Measurements from ENCODE around the gene COL1A1. TPM values are rescaled to one million over a fixed set of nuclear protein-coding genes. Genes with fewer than 3 reads are reported as not detected.
A peak's percentile ranks its signal among the peaks of the same experiment; 100 is the strongest.

COL1A1 gene
- total RNA-seq, 4 donors from 2014 or later, result 15.0 to 90.5 (median 25.8) TPM

GRCh38 chr17:50152736-50153135 is 48.7 kb downstream of the COL1A1 start:
- intact Hi-C loops (cut with DNase I; ENCODE audit: low total_unique reads), result no loop called here

GRCh38 chr17:50151937-50152547 is 49.4 kb downstream of the COL1A1 start:
- intact Hi-C loops (cut with DNase I; ENCODE audit: low total_unique reads), result no loop called here
- peak; percentile 83 to 97 for DNase-seq (ENCODE audit: low spot score in 2 of 2)
- 1% methylated on average over 12 of the region's 12 CpGs for WGBS, 2 donors
- TF ChIP-seq CTCF (IDR thresholded peaks at IDR 0.05), result no peak
- H3K4me3 ChIP-seq (ENCODE audit: low read depth, poor library complexity, severe bottlenecking), result peak overlapping the region; percentile 13

More at GRCh38 chr17:50152736-50153135, 48.7 kb downstream of the COL1A1 start:
- no peak overlapping the region for H3K4me3 ChIP-seq (ENCODE audit: low read depth, poor library complexity, severe bottlenecking)
- TF ChIP-seq CTCF (IDR thresholded peaks at IDR 0.05) (no peak), POLR2A (IDR thresholded peaks at IDR 0.05) (no peak)
- WGBS, 2 donors, result 62 to 72% methylated on average over 7 of the region's 7 CpGs
- DNase-seq (ENCODE audit: low spot score in 2 of 2), result no peak

GRCh38 chr17:50151041-50151936 is 50.1 kb downstream of the COL1A1 start:
- peak overlapping the region; percentile 77 for H3K4me3 ChIP-seq (ENCODE audit: low read depth, poor library complexity, severe bottlenecking)
- intact Hi-C loops (cut with DNase I; ENCODE audit: low total_unique reads), result no loop called here
- peak; percentile 83 to 98 for DNase-seq (ENCODE audit: low spot score in 2 of 2)
- 0 to 1% methylated on average over 32 of the region's 40 CpGs for WGBS, 2 donors
- TF ChIP-seq CTCF (IDR thresholded peaks at IDR 0.05), result no peak
- no peak for TF ChIP-seq POLR2A (IDR thresholded peaks at IDR 0.05)

GRCh38 chr17:50150354-50151040 is 50.9 kb downstream of the COL1A1 start, which contains the start of gene PPP1R9B:
PPP1R9B (minus strand) TSS chr17:50150677; CDS start chr17:50150513, 164 bp downstream.
- intact Hi-C loops (cut with DNase I; ENCODE audit: low total_unique reads), result no loop called here
- WGBS, 2 donors, result 0% methylated on average over 42 to 50 of the region's 69 CpGs
- H3K4me3 ChIP-seq (ENCODE audit: low read depth, poor library complexity, severe bottlenecking), result peak within 1 kb of the TSS; percentile 77
- TF ChIP-seq POLR2A (IDR thresholded peaks at IDR 0.05) (no peak), CTCF (IDR thresholded peaks at IDR 0.05) (no peak)
- no peak for DNase-seq (ENCODE audit: low spot score in 2 of 2)

GRCh38 chr17:50149417-50150353 is 51.7 kb downstream of the COL1A1 start:
- TF ChIP-seq POLR2A (IDR thresholded peaks at IDR 0.05), result no peak
- no peak for TF ChIP-seq CTCF (IDR thresholded peaks at IDR 0.05)
- H3K4me3 ChIP-seq (ENCODE audit: low read depth, poor library complexity, severe bottlenecking), result peak overlapping the region; percentile 77
- no peak for DNase-seq (ENCODE audit: low spot score in 2 of 2)
- intact Hi-C loops (cut with DNase I; ENCODE audit: low total_unique reads), result no loop called here
- 1% methylated on average over 24 to 69 of the region's 123 CpGs for WGBS, 2 donors

All from lower leg skin (tissue), 4 donors.